Thyroid gland (tissue), 4 donors: ENCODE data around the gene MMP1. TPM values are rescaled to one million over a fixed set of nuclear protein-coding genes. Genes with fewer than 3 reads are reported as not detected.

ENCODE experiments used
- DNase-seq, 2 donors: peaks; one replicate each; pipeline ENCODE4 v3.0.0-alpha.2; 2019
- H3K27ac ChIP-seq, 3 donors: fragments of 200-600 bp; sonication (generic); 1 replicate in 2 of 3; 2 replicates in 1 of 3; pipeline ENCODE4 v1.5.1; 2016 to 2019; ENCODE audit warnings: mild to moderate bottlenecking in 1 of 3, moderate library complexity in 1 of 3
- H3K27me3 ChIP-seq: fragments of 200-600 bp; sonication (generic); one replicate; pipeline ENCODE4 v1.5.1; 2019
- H3K36me3 ChIP-seq, 2 donors: fragments of 200-600 bp; sonication (generic); one replicate each; pipeline ENCODE4 v1.5.1; 2016 to 2019
- H3K4me1 ChIP-seq, 2 donors: fragments of 200-600 bp; sonication (generic); one replicate each; pipeline ENCODE4 v1.5.1; 2017 to 2019
- H3K4me3 ChIP-seq, 3 donors: fragments of 200-600 bp; sonication (generic); replicated peaks in 1 of 3; 1 replicate in 2 of 3; 2 replicates in 1 of 3; pipeline ENCODE4 v1.5.1; 2016; ENCODE audit warnings: mild to moderate bottlenecking in 1 of 3
- H3K9me3 ChIP-seq: fragments of 200-600 bp; sonication (generic); one replicate; pipeline ENCODE4 v1.5.1; 2017
- POLR2A ChIP-seq, 2 donors: fragments of 450-650 bp; IDR thresholded peaks; one replicate each; pipeline ENCODE4 v1.6.1; 2017; ENCODE audit warnings: antibody characterized with exemption in 2 of 2, mild to moderate bottlenecking in 2 of 2, moderate library complexity in 1 of 2
- WGBS, 2 donors: methylation state at CpG; one replicate each; pipeline ENCODE4 v1.1.5; 2017; 5-methylcytosine and 5-hydroxymethylcytosine counted together
- intact Hi-C: fragments of 100-400 bp; cut with DNase I; formaldehyde crosslinking; loops from one replicate; pipeline ENCODE4 v1.15.1; 2023
- total RNA-seq, 4 donors: library from RNA; depleted of rRNA; stranded (reverse); fragments of >200 nt; gene quantifications; one replicate each; pipeline ENCODE4 v1.2.3, GENCODE V29; 2016
- TF ChIP-seq, protein P1 (sequence below), 6 experiments: fragments of 200-600 bp in 3 of 6; fragments of 450-650 bp in 3 of 6; sonication (generic) in 3 of 6; IDR thresholded peaks; one replicate each; pipeline ENCODE4 v1.5.1; 2016 to 2019; ENCODE audit warnings: antibody characterized with exemption in 6 of 6, mild to moderate bottlenecking in 2 of 6, inconsistent platforms in 1 of 6, moderate library complexity in 1 of 6

The MMP1 gene
- total RNA-seq, result not detected

DNA sequence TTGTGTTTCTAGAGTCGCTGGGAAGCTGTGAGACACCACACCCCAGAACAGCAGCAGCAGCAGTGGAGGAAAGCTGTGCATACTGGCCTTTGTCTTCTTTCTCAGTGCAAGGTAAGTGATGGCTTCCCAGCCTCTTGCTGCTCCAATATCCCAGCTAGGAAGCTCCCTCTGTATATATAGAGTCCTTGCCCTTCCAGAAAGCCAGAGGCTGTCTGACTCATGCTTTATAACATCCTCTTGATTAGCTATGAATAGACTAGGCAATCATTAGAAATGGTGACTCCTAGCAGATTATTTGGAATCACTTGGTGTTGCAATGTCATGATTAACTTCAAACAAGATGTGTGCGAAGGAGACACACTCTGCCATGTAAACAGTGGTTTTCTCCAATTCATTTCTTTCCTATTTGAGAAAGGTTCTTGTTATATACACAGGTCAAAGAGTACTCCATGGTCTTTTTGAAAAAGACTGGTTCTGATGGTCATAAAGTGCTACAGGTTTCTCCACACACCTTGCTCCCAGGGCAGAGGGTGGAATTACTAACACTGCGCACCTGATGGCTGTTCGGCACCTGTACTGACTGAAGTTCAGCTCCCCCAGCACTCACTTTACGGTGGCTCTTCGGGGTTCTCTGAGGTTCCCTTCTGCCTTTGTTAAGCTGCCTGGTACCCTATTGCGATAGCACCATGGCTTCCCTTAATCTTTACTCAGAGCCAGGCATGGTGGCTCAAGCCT is at the start of gene MMP1:
Gene MMP1 (minus strand): TSS at position 149 of the 735 bp plus-strand sequence. CDS start 68 bp downstream, at position 81.
- intact Hi-C loops, result no loop called here
- Histone ChIP-seq H3K4me1 (no peaks in the 10 kb centered on the region), H3K27me3 (no peaks in the 10 kb centered on the region), H3K4me3 (no peak within 1 kb of the TSS), H3K9me3 (no peaks in the 10 kb centered on the region), H3K27ac (no peak within 1 kb of the TSS), H3K36me3 (no peaks in the 10 kb centered on the region)
- DNase-seq, result no peak
- TF ChIP-seq POLR2A (IDR thresholded peaks at IDR 0.05), result no peak
- TF ChIP-seq, protein P1, sequence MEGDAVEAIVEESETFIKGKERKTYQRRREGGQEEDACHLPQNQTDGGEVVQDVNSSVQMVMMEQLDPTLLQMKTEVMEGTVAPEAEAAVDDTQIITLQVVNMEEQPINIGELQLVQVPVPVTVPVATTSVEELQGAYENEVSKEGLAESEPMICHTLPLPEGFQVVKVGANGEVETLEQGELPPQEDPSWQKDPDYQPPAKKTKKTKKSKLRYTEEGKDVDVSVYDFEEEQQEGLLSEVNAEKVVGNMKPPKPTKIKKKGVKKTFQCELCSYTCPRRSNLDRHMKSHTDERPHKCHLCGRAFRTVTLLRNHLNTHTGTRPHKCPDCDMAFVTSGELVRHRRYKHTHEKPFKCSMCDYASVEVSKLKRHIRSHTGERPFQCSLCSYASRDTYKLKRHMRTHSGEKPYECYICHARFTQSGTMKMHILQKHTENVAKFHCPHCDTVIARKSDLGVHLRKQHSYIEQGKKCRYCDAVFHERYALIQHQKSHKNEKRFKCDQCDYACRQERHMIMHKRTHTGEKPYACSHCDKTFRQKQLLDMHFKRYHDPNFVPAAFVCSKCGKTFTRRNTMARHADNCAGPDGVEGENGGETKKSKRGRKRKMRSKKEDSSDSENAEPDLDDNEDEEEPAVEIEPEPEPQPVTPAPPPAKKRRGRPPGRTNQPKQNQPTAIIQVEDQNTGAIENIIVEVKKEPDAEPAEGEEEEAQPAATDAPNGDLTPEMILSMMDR (IDR thresholded peaks at IDR 0.05), result no peak
- WGBS, 2 donors, result 83 to 92% methylated on average over 7 of the region's 7 CpGs

DNA sequence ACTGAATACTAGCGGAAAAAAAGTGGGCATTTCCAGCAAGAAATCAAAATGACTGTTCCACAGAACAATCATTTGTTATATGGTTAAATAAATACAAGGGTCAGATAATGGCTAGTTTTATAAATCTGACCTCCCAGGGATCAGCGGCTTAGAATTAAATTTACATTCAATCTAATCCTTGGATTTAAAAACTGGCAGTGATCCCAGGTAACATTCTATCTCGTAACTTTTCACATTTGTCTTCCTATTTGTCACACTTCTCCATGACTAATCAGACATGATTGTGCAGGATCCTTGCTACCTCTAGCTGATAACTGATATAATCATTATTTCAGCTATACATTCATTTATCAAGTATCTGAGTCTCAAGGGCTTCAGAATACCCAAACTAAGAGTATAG is 48.3 kb upstream of the MMP1 start:
- no peak overlapping the region for H3K27ac ChIP-seq
- no peaks in the 10 kb centered on the region for H3K9me3 ChIP-seq
- DNase-seq, result no peak
- intact Hi-C loops, result no loop called here
- no peaks in the 10 kb centered on the region for H3K36me3 ChIP-seq
- no peaks in the 10 kb centered on the region for H3K4me1 ChIP-seq
- no peak for TF ChIP-seq POLR2A (IDR thresholded peaks at IDR 0.05)
- TF ChIP-seq, protein P1 (IDR thresholded peaks at IDR 0.05), result no peak
- no peak overlapping the region for H3K4me3 ChIP-seq
- WGBS, 2 donors, result 73 to 75% methylated on average over 3 of the region's 3 CpGs
- H3K27me3 ChIP-seq, result no peaks in the 10 kb centered on the region

GRCh38 chr11:102843489-102843888 is 45.5 kb upstream of the MMP1 start, which contains the start of gene MMP3:
Gene MMP3 (minus strand): TSS chr11:102843609. CDS start chr11:102843546, 63 bp downstream.
- Histone ChIP-seq H3K9me3 (no peaks in the 10 kb centered on the region), H3K27ac (no peak within 1 kb of the TSS), H3K36me3 (no peaks in the 10 kb centered on the region), H3K4me3 (no peak within 1 kb of the TSS), H3K27me3 (no peaks in the 10 kb centered on the region), H3K4me1 (no peaks in the 10 kb centered on the region)
- TF ChIP-seq POLR2A (IDR thresholded peaks at IDR 0.05), result no peak
- TF ChIP-seq, protein P1 (IDR thresholded peaks at IDR 0.05), result no peak
- no peak for DNase-seq
- intact Hi-C loops, result no loop called here
- WGBS, 2 donors, result 79 to 85% methylated on average over 4 of the region's 4 CpGs

GRCh38 chr11:102842930-102843329 is 45.0 kb upstream of the MMP1 start:
- intact Hi-C loops, result no loop called here
- H3K27me3 ChIP-seq, result no peaks in the 10 kb centered on the region
- H3K4me3 ChIP-seq, result no peak overlapping the region
- no peaks in the 10 kb centered on the region for H3K4me1 ChIP-seq
- TF ChIP-seq, protein P1 (IDR thresholded peaks at IDR 0.05), result no peak
- TF ChIP-seq POLR2A (IDR thresholded peaks at IDR 0.05), result no peak
- WGBS, 2 donors, result 47 to 61% methylated on average over 1 of the region's 1 CpG
- no peak for DNase-seq
- no peak overlapping the region for H3K27ac ChIP-seq
- H3K36me3 ChIP-seq, result no peaks in the 10 kb centered on the region
- no peaks in the 10 kb centered on the region for H3K9me3 ChIP-seq

GRCh38 chr11:102840018-102840417 is 42.1 kb upstream of the MMP1 start:
- Histone ChIP-seq H3K27me3 (no peaks in the 10 kb centered on the region), H3K4me1 (no peaks in the 10 kb centered on the region), H3K9me3 (no peaks in the 10 kb centered on the region), H3K4me3 (no peak overlapping the region), H3K27ac (no peak overlapping the region), H3K36me3 (no peaks in the 10 kb centered on the region)
- no peak for TF ChIP-seq POLR2A (IDR thresholded peaks at IDR 0.05)
- TF ChIP-seq, protein P1 (IDR thresholded peaks at IDR 0.05), result no peak
- intact Hi-C loops, result no loop called here
- no peak for DNase-seq
- 27 to 28% methylated on average over 5 of the region's 5 CpGs for WGBS, 2 donors
